D721Med (cell line): ENCODE measurements around the gene ADH6.
A peak's percentile ranks its signal among the peaks of the same experiment; 100 is the strongest.
"Not testable (repeated sequence)": the region's sequence is repeated elsewhere in the genome, so short reads cannot be mapped to it uniquely, and the experiment has no call there.

ENCODE experiments used
- DNase-seq: peaks from one replicate; pipeline ENCODE4 v3.0.0; 2011; ENCODE audit warnings: low spot score; ENCODE audit not compliant: insufficient read length
- FAIRE-seq: peaks from 2 replicates; lab custom pipeline; 2011; peaks lifted over from hg19 to GRCh38; lab: Jason Lieb, UNC
- CTCF ChIP-seq: IDR thresholded peaks from 2 replicates; pipeline ENCODE4 v1.5.1; 2012; ENCODE audit warnings: mild to moderate bottlenecking, control low read depth; ENCODE audit not compliant: insufficient read depth; ENCODE audit errors: missing control alignments

Gene ADH6

GRCh38 chr4:99207069-99207743, 11.8 kb downstream of the ADH6 start:
- DNase-seq (no peak), FAIRE-seq (no peak)
- TF ChIP-seq CTCF = no peak

- FAIRE-seq = peak; percentile 92
- TF ChIP-seq CTCF = no peak
Measured at GRCh38 chr4:99205153-99205979, 13.7 kb downstream of the ADH6 start.

GRCh38 chr4:99202536-99202935, 16.5 kb downstream of the ADH6 start:
- no peak for TF ChIP-seq CTCF
- FAIRE-seq = no peak
- no peak for DNase-seq

More at GRCh38 chr4:99205153-99205979, 13.7 kb downstream of the ADH6 start:
- peak; percentile 25 for DNase-seq

GRCh38 chr4:99202094-99202493, 17.0 kb downstream of the ADH6 start:
- FAIRE-seq (no peak), DNase-seq (no peak)
- TF ChIP-seq CTCF = no peak

DNA sequence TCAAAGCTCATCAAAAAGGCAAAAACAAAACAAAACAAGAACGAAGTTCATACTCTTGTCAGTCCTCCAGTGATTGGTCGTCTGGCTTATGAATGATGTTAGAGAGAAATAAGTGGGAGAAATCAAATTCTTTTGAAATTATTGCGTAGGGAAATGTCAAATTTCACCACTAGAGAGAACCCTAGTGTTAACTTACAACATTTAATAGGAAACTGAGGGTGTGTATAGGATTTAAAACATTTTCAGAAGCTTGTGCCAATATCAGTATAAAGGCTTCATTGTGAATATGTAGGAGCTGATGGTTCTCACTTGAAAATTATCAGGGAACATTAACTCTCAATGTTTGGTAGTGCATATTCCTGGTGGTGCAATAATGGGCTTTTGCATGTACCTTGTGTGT, 17.4 kb downstream of the ADH6 start:
- DNase-seq (no peak), FAIRE-seq (no peak)
- peak; percentile 12 for TF ChIP-seq CTCF

- FAIRE-seq = no peak
- no peak for TF ChIP-seq CTCF
- DNase-seq = no peak
Measured at GRCh38 chr4:99200138-99200537, 18.9 kb downstream of the ADH6 start.

- TF ChIP-seq CTCF = no peak
- DNase-seq (no peak), FAIRE-seq (no peak)
Measured at GRCh38 chr4:99190336-99190735, 28.7 kb downstream of the ADH6 start.

- not testable (repeated sequence) for FAIRE-seq, DNase-seq
Measured at GRCh38 chr4:99189900-99190299, 29.1 kb downstream of the ADH6 start.
